Spleen (tissue), 11 donors: ENCODE data around the gene DMRTC2. TPM values are rescaled to one million over a fixed set of nuclear protein-coding genes. Genes with fewer than 3 reads are reported as not detected.

Experiments used
- DNase-seq: peaks from one replicate; pipeline ENCODE4 v3.0.0-alpha.2; 2020
- H3K27ac ChIP-seq, 8 donors: fragments of 200-600 bp; sonication (generic) in 7 of 8; 1 replicate in 4 of 8; 2 replicates in 4 of 8; pipeline versions ENCODE4 v1.5.0 to v1.8.0; 2016 to 2021; ENCODE audit warnings: inconsistent platforms in 4 of 8, mild to moderate bottlenecking in 4 of 8, moderate library complexity in 1 of 8
- H3K27me3 ChIP-seq, 7 donors: fragments of 200-600 bp; sonication (generic) in 6 of 7; replicated peaks in 1 of 7; 1 replicate in 4 of 7; 2 replicates in 3 of 7; pipeline versions ENCODE4 v1.5.0 to v1.8.0; 2016 to 2021; ENCODE audit warnings: inconsistent platforms in 3 of 7, mild to moderate bottlenecking in 1 of 7
- H3K36me3 ChIP-seq, 6 donors: fragments of 200-600 bp; sonication (generic) in 5 of 6; 1 replicate in 4 of 6; 2 replicates in 2 of 6; pipeline versions ENCODE4 v1.5.0 to v1.8.0; 2016 to 2021; ENCODE audit warnings: inconsistent platforms in 2 of 6
- H3K4me1 ChIP-seq, 6 donors: fragments of 200-600 bp; sonication (generic) in 5 of 6; 1 replicate in 3 of 6; 2 replicates in 3 of 6; pipeline versions ENCODE4 v1.5.0 to v1.8.0; 2016 to 2021; ENCODE audit warnings: inconsistent platforms in 3 of 6
- H3K4me3 ChIP-seq, 8 donors: fragments of 200-600 bp; sonication (generic) in 7 of 8; 1 replicate in 4 of 8; 2 replicates in 4 of 8; pipeline versions ENCODE4 v1.5.0 to v1.8.0; 2016 to 2021; ENCODE audit warnings: inconsistent platforms in 4 of 8, mild to moderate bottlenecking in 4 of 8, moderate library complexity in 2 of 8
- H3K9me3 ChIP-seq, 8 donors: fragments of 200-600 bp; sonication (generic) in 7 of 8; 1 replicate in 4 of 8; 2 replicates in 4 of 8; pipeline versions ENCODE4 v1.5.0 to v1.8.0; 2016 to 2021; ENCODE audit warnings: inconsistent platforms in 4 of 8
- CTCF ChIP-seq, 11 experiments: fragments of 200-600 bp in 7 of 11; fragments of 450-650 bp in 4 of 11; sonication (generic) in 4 of 11; IDR thresholded peaks in 8 of 11; conservative IDR thresholded peaks in 3 of 11; 1 replicate in 7 of 11; 2 replicates in 4 of 11; pipeline versions ENCODE4 v1.4.0 to v1.8.0; 2016 to 2021; ENCODE audit warnings: antibody characterized with exemption in 11 of 11, inconsistent platforms in 4 of 11, mild to moderate bottlenecking in 1 of 11
- POLR2A ChIP-seq, 3 donors: fragments of 450-650 bp; IDR thresholded peaks; one replicate each; pipeline ENCODE4 v1.5.1; 2017; ENCODE audit warnings: antibody characterized with exemption in 3 of 3, mild to moderate bottlenecking in 1 of 3
- POLR2AphosphoS5 ChIP-seq, 3 donors: sonication (generic); formaldehyde crosslinking; IDR thresholded peaks; one replicate each; pipeline ENCODE4 v1.5.1; 2017; ENCODE audit warnings: antibody characterized with exemption in 3 of 3
- WGBS, 5 donors: extraction: QIAGEN DNeasy Blood & Tissue Kit in 3 of 5; methylation state at CpG; one replicate each; pipeline versions ENCODE4 v1.1.5 to v1.1.7; 2013 to 2018; 5-methylcytosine and 5-hydroxymethylcytosine counted together
- intact Hi-C: fragments of 100-400 bp; cut with DNase I; formaldehyde crosslinking; loops from one replicate; pipeline ENCODE4 v1.15.0; 2023; ENCODE audit warnings: low total_unique reads
- polyA plus RNA-seq, 3 donors: library from polyadenylated mRNA; stranded (reverse); fragments of 200-250 nt; gene quantifications; one replicate each; pipeline ENCODE4 v1.2.1, GENCODE V29; 2013
- total RNA-seq, 7 donors: library from RNA; depleted of rRNA in 3 of 7; stranded (reverse); fragments of >200 nt in 3 of 7; fragmentation: NEBNext Ultra II Directional in 4 of 7; extraction: Animal tissue kit (Norgen Biotek cat#: 25700) in 4 of 7; gene quantifications; one replicate each; pipeline versions ENCODE4 v1.1.0 to v1.2.1, GENCODE V29; 2016 to 2021
- donor health status: healthy with polysubstance abuse.
- donor health status: DM: no; HTN: no; CAD: no; lungs with moderate emphysema.
- donor health status: DM: no; HTN: no; CAD: no.
- donor health status: Bipolar disorder and iron deficiency.
- donor health status: healthy.
- donor health status: DM: no; HTN: no; CAD: no.
- donor health status: DM: yes; HTN: yes; CAD: no.

DMRTC2 gene
- total and polyA plus RNA-seq, 10 donors: not detected

GRCh38 chr19:41887711-41888382 is 43.0 kb downstream of the DMRTC2 start:
- intact Hi-C loops: no loop called here
- H3K36me3 ChIP-seq: peaks cover 0 to 70% (median 36%) of the 10 kb centered on the region in 6 donors
- H3K27me3 ChIP-seq: no peaks in the 10 kb centered on the region
- DNase-seq: peak; percentile 93
- H3K4me1 ChIP-seq: peaks cover 22 to 95% (median 79%) of the 10 kb centered on the region in 6 donors
- 23 to 44% (median 31%) methylated on average over 11 to 17 of the region's 17 CpGs for WGBS, 5 donors
- H3K4me3 ChIP-seq: peak overlapping the region; percentile 31 to 99 (median 70)
- peak overlapping the region; percentile 77 to 99 (median 94) for H3K27ac ChIP-seq
- H3K9me3 ChIP-seq: no peaks in the 10 kb centered on the region
- no peak for TF ChIP-seq POLR2A (IDR thresholded peaks at IDR 0.05)
- peak; percentile 31 to 86 (median 66) for TF ChIP-seq POLR2AphosphoS5 (IDR thresholded peaks at IDR 0.05)
- TF ChIP-seq CTCF (IDR thresholded peaks at IDR 0.05 in 8 of 11, conservative IDR thresholded peaks at IDR 0.05 in 3 of 11): peak in 7 of 11 experiments; percentile 22 to 56 (median 44)

GRCh38 chr19:41888926-41889325 is 44.1 kb downstream of the DMRTC2 start:
- H3K4me3 ChIP-seq: peak overlapping the region in 4 of 8 donors; percentile 51 to 99 (median 94)
- no peaks in the 10 kb centered on the region for H3K9me3 ChIP-seq
- TF ChIP-seq POLR2AphosphoS5 (IDR thresholded peaks at IDR 0.05) (peak; percentile 36 to 75 (median 51)), POLR2A (IDR thresholded peaks at IDR 0.05) (no peak)
- DNase-seq: no peak
- H3K27ac ChIP-seq: peak overlapping the region in 7 of 8 donors; percentile 77 to 99 (median 98)
- H3K36me3 ChIP-seq: peaks cover 0 to 78% (median 38%) of the 10 kb centered on the region in 6 donors
- intact Hi-C loops: no loop called here
- 79 to 89% (median 84%) methylated on average over 8 to 12 of the region's 12 CpGs for WGBS, 5 donors
- no peaks in the 10 kb centered on the region for H3K27me3 ChIP-seq
- H3K4me1 ChIP-seq: peaks cover 22 to 93% (median 80%) of the 10 kb centered on the region in 6 donors

GRCh38 chr19:41889896-41890295 is 45.1 kb downstream of the DMRTC2 start:
- Histone ChIP-seq H3K4me1 (peaks cover 17 to 95% (median 75%) of the 10 kb centered on the region in 6 donors), H3K27me3 (no peaks in the 10 kb centered on the region), H3K9me3 (no peaks in the 10 kb centered on the region), H3K4me3 (no peak overlapping the region), H3K36me3 (peaks cover 0 to 86% (median 45%) of the 10 kb centered on the region in 6 donors), H3K27ac (peak overlapping the region in 4 of 8 donors; percentile 89 to 99 (median 98))
- 76 to 91% (median 89%) methylated on average over 8 of the region's 8 CpGs for WGBS, 5 donors
- intact Hi-C loops: no loop called here
- DNase-seq: no peak
- no peak for TF ChIP-seq CTCF (IDR thresholded peaks at IDR 0.05 in 8 of 11, conservative IDR thresholded peaks at IDR 0.05 in 3 of 11)
- TF ChIP-seq POLR2A (IDR thresholded peaks at IDR 0.05): no peak
- peak in 1 of 3 donors; percentile 3 for TF ChIP-seq POLR2AphosphoS5 (IDR thresholded peaks at IDR 0.05)

GRCh38 chr19:41890936-41891335 is 46.1 kb downstream of the DMRTC2 start:
- H3K36me3 ChIP-seq: peaks cover 4 to 86% (median 56%) of the 10 kb centered on the region in 6 donors
- TF ChIP-seq POLR2A (IDR thresholded peaks at IDR 0.05) (no peak), CTCF (IDR thresholded peaks at IDR 0.05 in 8 of 11, conservative IDR thresholded peaks at IDR 0.05 in 3 of 11) (no peak), POLR2AphosphoS5 (IDR thresholded peaks at IDR 0.05) (no peak)
- intact Hi-C loops: no loop called here
- no peak for DNase-seq
- H3K27ac ChIP-seq: peak overlapping the region in 1 of 8 donors; percentile 16
- no peaks in the 10 kb centered on the region for H3K27me3 ChIP-seq
- peaks cover 8 to 95% (median 65%) of the 10 kb centered on the region in 6 donors for H3K4me1 ChIP-seq
- no peaks in the 10 kb centered on the region for H3K9me3 ChIP-seq
- no peak overlapping the region for H3K4me3 ChIP-seq
- 90 to 98% (median 92%) methylated on average over 4 of the region's 4 CpGs for WGBS, 5 donors
